Fibroblast of villous mesenchyme (primary cell): ENCODE measurements around the gene PYY. TPM values are rescaled to one million over a fixed set of nuclear protein-coding genes. Genes with fewer than 3 reads are reported as not detected.
A peak's percentile ranks its signal among the peaks of the same experiment; 100 is the strongest.
"Not testable (repeated sequence)": the region's sequence is repeated elsewhere in the genome, so short reads cannot be mapped to it uniquely, and the experiment has no call there.

ENCODE experiments used
- DNase-seq: peaks from one replicate; pipeline ENCODE4 v3.0.0-alpha.2; 2010; ENCODE audit warnings: low read depth
- H3K4me3 ChIP-seq: 2 replicates; pipeline ENCODE4 v1.5.1; 2011; ENCODE audit warnings: low read depth, mild to moderate bottlenecking, low read length
- CTCF ChIP-seq: IDR thresholded peaks from 2 replicates; pipeline ENCODE4 v1.5.1; 2012; ENCODE audit warnings: low read depth, mild to moderate bottlenecking, low read length; ENCODE audit not compliant: insufficient read depth
- total RNA-seq: library from RNA; depleted of rRNA; stranded (reverse); fragments of >200 nt; gene quantifications from 2 replicates; pipeline ENCODE4 v1.2.3, GENCODE V29; 2012

The PYY gene
- total RNA-seq, 1 donor: not detected

- H3K4me3 ChIP-seq: no peak overlapping the region
- no peak for DNase-seq
- TF ChIP-seq CTCF: no peak
Measured at GRCh38 chr17:43998552-43998951, 44.8 kb upstream of the PYY start.

- not testable (repeated sequence) for DNase-seq, H3K4me3 ChIP-seq
Measured at GRCh38 chr17:43997180-43997579, 43.4 kb upstream of the PYY start.

- H3K4me3 ChIP-seq: no peak overlapping the region
- DNase-seq: no peak
- TF ChIP-seq CTCF: no peak
Measured at GRCh38 chr17:43995150-43995471, 41.4 kb upstream of the PYY start.

GRCh38 chr17:43994272-43995149 lies 40.8 kb upstream of the PYY start:
- peak overlapping the region; percentile 41 for H3K4me3 ChIP-seq
- peak; percentile 53 for DNase-seq
- TF ChIP-seq CTCF: peak; percentile 83

GRCh38 chr17:43992641-43993040 lies 38.9 kb upstream of the PYY start:
- no peak for TF ChIP-seq CTCF
- no peak for DNase-seq
- no peak overlapping the region for H3K4me3 ChIP-seq

GRCh38 chr17:43988301-43988700 lies 34.6 kb upstream of the PYY start:
- H3K4me3 ChIP-seq: no peak overlapping the region
- TF ChIP-seq CTCF: no peak
- DNase-seq: no peak

- DNase-seq: no peak
- H3K4me3 ChIP-seq: no peak overlapping the region
- TF ChIP-seq CTCF: no peak
Measured at GRCh38 chr17:43987131-43988021, 33.6 kb upstream of the PYY start.
